ENCODE results near the gene GPN2.

The GPN2 gene

GRCh38 chr1:26856181-26856580 lies 33.9 kb downstream of the GPN2 start:
- DNase-seq (ENCODE audit: low read depth): no peak
- H3K4me3 ChIP-seq (ENCODE audit: low read depth, low read length): no peak overlapping the region
- no peak for TF ChIP-seq POLR2A (IDR thresholded peaks at IDR 0.05; ENCODE audit: extremely low read depth, insufficient read length)
- no peak for TF ChIP-seq CTCF (IDR thresholded peaks at IDR 0.05; ENCODE audit: low read depth, low read length)
- no peak for TF ChIP-seq MAX (IDR thresholded peaks at IDR 0.05; ENCODE audit: low read depth, low read length)
- no peak for TF ChIP-seq MYC (IDR thresholded peaks at IDR 0.05; ENCODE audit: low read depth, low read length)

- TF ChIP-seq CTCF (IDR thresholded peaks at IDR 0.05; ENCODE audit: low read depth, low read length): no peak
- TF ChIP-seq MAX (IDR thresholded peaks at IDR 0.05; ENCODE audit: low read depth, low read length): no peak
- TF ChIP-seq MYC (IDR thresholded peaks at IDR 0.05; ENCODE audit: low read depth, low read length): no peak
- no peak for TF ChIP-seq POLR2A (IDR thresholded peaks at IDR 0.05; ENCODE audit: extremely low read depth, insufficient read length)
- H3K4me3 ChIP-seq (ENCODE audit: low read depth, low read length): no peak overlapping the region
- DNase-seq (ENCODE audit: low read depth): no peak
These were observed 34.4 kb downstream of the GPN2 start for GRCh38 chr1:26855636-26856035.

DNA sequence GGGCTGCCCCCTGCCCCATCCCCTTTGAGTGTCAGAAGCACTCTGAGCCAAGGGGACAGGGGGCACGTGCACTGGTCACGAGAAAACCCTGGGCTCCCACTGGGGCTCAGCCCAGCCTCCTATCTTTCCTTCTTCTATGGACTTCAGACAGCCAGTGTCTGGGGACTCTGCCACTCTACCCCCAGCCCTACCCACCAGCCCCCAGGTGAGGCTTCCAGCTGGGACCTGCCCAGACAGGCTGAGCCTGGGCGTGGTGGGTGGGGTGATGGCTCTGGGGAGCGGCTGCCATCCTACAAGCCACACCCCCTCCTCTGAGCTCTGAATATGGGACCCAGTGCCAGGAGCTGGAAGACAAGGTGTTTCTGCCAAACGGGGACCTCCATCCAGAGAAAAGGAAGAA lies 35.2 kb downstream of the GPN2 start:
- no peak overlapping the region for H3K4me3 ChIP-seq (ENCODE audit: low read depth, low read length)
- no peak for DNase-seq (ENCODE audit: low read depth)
- TF ChIP-seq MAX (IDR thresholded peaks at IDR 0.05; ENCODE audit: low read depth, low read length): no peak
- TF ChIP-seq CTCF (IDR thresholded peaks at IDR 0.05; ENCODE audit: low read depth, low read length): no peak
- no peak for TF ChIP-seq POLR2A (IDR thresholded peaks at IDR 0.05; ENCODE audit: extremely low read depth, insufficient read length)
- no peak for TF ChIP-seq MYC (IDR thresholded peaks at IDR 0.05; ENCODE audit: low read depth, low read length)

GRCh38 chr1:26853600-26853999 lies 36.5 kb downstream of the GPN2 start:
- no peak for DNase-seq (ENCODE audit: low read depth)
- no peak for TF ChIP-seq MAX (IDR thresholded peaks at IDR 0.05; ENCODE audit: low read depth, low read length)
- TF ChIP-seq CTCF (IDR thresholded peaks at IDR 0.05; ENCODE audit: low read depth, low read length): no peak
- no peak for TF ChIP-seq MYC (IDR thresholded peaks at IDR 0.05; ENCODE audit: low read depth, low read length)
- TF ChIP-seq POLR2A (IDR thresholded peaks at IDR 0.05; ENCODE audit: extremely low read depth, insufficient read length): no peak
- no peak overlapping the region for H3K4me3 ChIP-seq (ENCODE audit: low read depth, low read length)

DNA sequence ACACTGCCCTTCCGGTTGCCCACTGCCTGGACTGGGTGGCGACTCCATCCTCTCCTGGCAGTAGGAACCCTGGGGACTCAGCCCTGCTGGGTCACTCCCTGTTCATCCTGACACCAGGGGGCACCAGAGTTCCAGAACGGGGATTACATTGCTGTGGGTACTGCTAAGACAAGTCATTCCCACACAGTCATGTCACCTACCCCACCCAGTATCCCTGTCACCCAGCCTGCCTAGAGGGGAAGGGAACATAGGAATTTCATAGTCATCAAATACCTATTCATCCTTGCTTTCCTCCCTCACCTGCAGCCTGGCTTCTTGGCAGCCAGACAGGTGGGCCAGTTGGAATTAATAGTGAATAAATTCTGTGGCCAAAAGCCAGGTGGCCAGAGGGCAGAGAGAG lies 36.9 kb downstream of the GPN2 start:
- peak; percentile 77 for DNase-seq (ENCODE audit: low read depth)
- H3K4me3 ChIP-seq (ENCODE audit: low read depth, low read length): no peak overlapping the region
- TF ChIP-seq POLR2A (IDR thresholded peaks at IDR 0.05; ENCODE audit: extremely low read depth, insufficient read length) (no peak), CTCF (IDR thresholded peaks at IDR 0.05; ENCODE audit: low read depth, low read length) (peak; percentile 79)

DNA sequence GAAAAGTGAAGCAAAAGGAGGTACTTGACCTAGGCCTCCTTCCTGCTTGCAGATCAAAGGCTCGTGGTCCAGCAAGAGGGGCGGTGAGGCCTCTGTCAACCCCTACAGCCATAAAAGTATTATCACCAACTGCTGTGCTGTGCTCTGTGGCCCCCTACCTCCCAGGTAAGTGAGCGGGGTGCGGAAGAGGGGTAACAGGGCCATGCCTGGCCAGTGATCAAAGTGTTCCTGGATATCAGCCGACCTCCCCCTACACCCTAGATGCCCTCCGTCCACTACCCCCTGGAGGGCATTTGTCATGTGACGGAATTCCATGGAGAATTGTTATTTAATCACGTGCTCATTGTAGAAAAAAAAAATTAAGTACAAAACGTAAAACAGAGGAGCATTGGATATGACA lies 37.4 kb downstream of the GPN2 start:
- no peak for TF ChIP-seq CTCF (IDR thresholded peaks at IDR 0.05; ENCODE audit: low read depth, low read length)
- TF ChIP-seq POLR2A (IDR thresholded peaks at IDR 0.05; ENCODE audit: extremely low read depth, insufficient read length): no peak
- no peak for TF ChIP-seq MAX (IDR thresholded peaks at IDR 0.05; ENCODE audit: low read depth, low read length)
- TF ChIP-seq MYC (IDR thresholded peaks at IDR 0.05; ENCODE audit: low read depth, low read length): no peak
- no peak for DNase-seq (ENCODE audit: low read depth)
- no peak overlapping the region for H3K4me3 ChIP-seq (ENCODE audit: low read depth, low read length)

Data from NB4 (cell line).